ENCODE data around the gene DENND1B. TPM values are rescaled to one million over a fixed set of nuclear protein-coding genes. Genes with fewer than 3 reads are reported as not detected.

DENND1B gene
- total RNA-seq, 1 experiment from 2014 or later = 28.2 TPM

- H3K9me3 Mint-ChIP-seq (ENCODE audit: low read depth, unreplicated experiment) = peaks cover 2% of the 10 kb centered on the region
- H3K4me1 Mint-ChIP-seq (ENCODE audit: low read depth, unreplicated experiment) = peaks cover 13% of the 10 kb centered on the region
- no peak overlapping the region for H3K4me3 Mint-ChIP-seq (ENCODE audit: low read depth, unreplicated experiment)
- peaks cover 5% of the 10 kb centered on the region for H3K36me3 Mint-ChIP-seq (ENCODE audit: insufficient read depth, unreplicated experiment)
- H3K27me3 Mint-ChIP-seq (ENCODE audit: unreplicated experiment) = no peaks in the 10 kb centered on the region
- H3K27ac Mint-ChIP-seq (ENCODE audit: unreplicated experiment) = no peak overlapping the region
- intact Hi-C loops (cut with micrococcal nuclease; ENCODE audit: unreplicated experiment) = no loop called here
- no TSS peak for BruUV-seq (replicated peaks)
- no peak for TF ChIP-seq CTCF (IDR thresholded peaks at IDR 0.05; ENCODE audit: unreplicated experiment)
- CTCF ChIA-PET = no interaction called here
- DNase-seq = no peak
Observed at GRCh38 chr1:197787623-197788536, 12.6 kb upstream of the DENND1B start.

- TF ChIP-seq CTCF (IDR thresholded peaks at IDR 0.05; ENCODE audit: unreplicated experiment) = no peak
- DNase-seq = no peak
- intact Hi-C loops (cut with micrococcal nuclease; ENCODE audit: unreplicated experiment) = no loop called here
- H3K4me3 Mint-ChIP-seq (ENCODE audit: low read depth, unreplicated experiment) = no peak overlapping the region
- H3K4me1 Mint-ChIP-seq (ENCODE audit: low read depth, unreplicated experiment) = peaks cover 22% of the 10 kb centered on the region
- no peak overlapping the region for H3K27ac Mint-ChIP-seq (ENCODE audit: unreplicated experiment)
- H3K27me3 Mint-ChIP-seq (ENCODE audit: unreplicated experiment) = no peaks in the 10 kb centered on the region
- BruUV-seq (replicated peaks) = no TSS peak
- H3K9me3 Mint-ChIP-seq (ENCODE audit: low read depth, unreplicated experiment) = peaks cover 2% of the 10 kb centered on the region
- CTCF ChIA-PET = no interaction called here
- H3K36me3 Mint-ChIP-seq (ENCODE audit: insufficient read depth, unreplicated experiment) = peaks cover 5% of the 10 kb centered on the region
Observed at GRCh38 chr1:197787056-197787455, 11.8 kb upstream of the DENND1B start.

- no peak for DNase-seq
- Mint-ChIP-seq H3K27ac (ENCODE audit: unreplicated experiment) (no peak overlapping the region), H3K36me3 (ENCODE audit: insufficient read depth, unreplicated experiment) (peaks cover 5% of the 10 kb centered on the region), H3K9me3 (ENCODE audit: low read depth, unreplicated experiment) (peaks cover 2% of the 10 kb centered on the region), H3K4me1 (ENCODE audit: low read depth, unreplicated experiment) (peaks cover 28% of the 10 kb centered on the region), H3K4me3 (ENCODE audit: low read depth, unreplicated experiment) (no peak overlapping the region), H3K27me3 (ENCODE audit: unreplicated experiment) (no peaks in the 10 kb centered on the region)
- intact Hi-C loops (cut with micrococcal nuclease; ENCODE audit: unreplicated experiment) = no loop called here
- TF ChIP-seq CTCF (IDR thresholded peaks at IDR 0.05; ENCODE audit: unreplicated experiment) = no peak
- CTCF ChIA-PET = no interaction called here
- no TSS peak for BruUV-seq (replicated peaks)
Observed at GRCh38 chr1:197786280-197786679, 11.0 kb upstream of the DENND1B start.

- H3K9me3 Mint-ChIP-seq (ENCODE audit: low read depth, unreplicated experiment) = peaks cover 5% of the 10 kb centered on the region
- H3K4me1 Mint-ChIP-seq (ENCODE audit: low read depth, unreplicated experiment) = peaks cover 37% of the 10 kb centered on the region
- intact Hi-C loops (cut with micrococcal nuclease; ENCODE audit: unreplicated experiment) = loop anchor here (5.0 kb wide), 1 partner anchor 79 kb away; no protein-coding TSS in a partner anchor
- peaks cover 5% of the 10 kb centered on the region for H3K36me3 Mint-ChIP-seq (ENCODE audit: insufficient read depth, unreplicated experiment)
- H3K4me3 Mint-ChIP-seq (ENCODE audit: low read depth, unreplicated experiment) = no peak overlapping the region
- CTCF ChIA-PET = interaction anchor here (1.0 to 1.2 kb wide), 3 partner anchors 10 to 133 kb away, joined by 3 to 9 read pairs (median 5); partner anchors contain the start of gene LHX9
- DNase-seq = peak; percentile 30
- peak overlapping the region; percentile 86 for H3K27ac Mint-ChIP-seq (ENCODE audit: unreplicated experiment)
- no peak for TF ChIP-seq CTCF (IDR thresholded peaks at IDR 0.05; ENCODE audit: unreplicated experiment)
- no TSS peak for BruUV-seq (replicated peaks)
- H3K27me3 Mint-ChIP-seq (ENCODE audit: unreplicated experiment) = no peaks in the 10 kb centered on the region
Observed at GRCh38 chr1:197783510-197783948, 8.2 kb upstream of the DENND1B start.

Measured in Calu3 (cell line).